Panc1 (cell line): Measurements from ENCODE around the gene MCM7.

Experiments used
- CTCF ChIP-seq: fragments of 450-650 bp; IDR thresholded peaks from 2 replicates; pipeline ENCODE4 v1.5.1; 2017; ENCODE audit warnings: mild to moderate bottlenecking
- POLR2AphosphoS5 ChIP-seq: IDR thresholded peaks from 2 replicates; pipeline ENCODE4 v1.6.1; 2012; ENCODE audit warnings: mild to moderate bottlenecking, low read depth, low read length, moderate library complexity
- SIN3A ChIP-seq: IDR thresholded peaks from 2 replicates; pipeline ENCODE4 v1.6.1; 2012; ENCODE audit warnings: low read depth, mild to moderate bottlenecking, low read length, moderate library complexity, borderline replicate concordance; ENCODE audit not compliant: insufficient read depth
- TCF7L2 ChIP-seq: IDR thresholded peaks from 2 replicates; pipeline ENCODE4 v1.6.1; 2011; ENCODE audit warnings: mild to moderate bottlenecking, low read depth, low read length, inconsistent platforms
- TF ChIP-seq, protein P1 (sequence below), 2 experiments: IDR thresholded peaks; 2 replicates each; pipeline ENCODE4 v1.6.1; 2011 to 2012; ENCODE audit warnings: low read depth in 2 of 2, control low read depth in 1 of 2, low read length in 1 of 2, mild to moderate bottlenecking in 1 of 2, moderate library complexity in 1 of 2; ENCODE audit not compliant: insufficient read depth in 1 of 2

- TF ChIP-seq CTCF (no peak), SIN3A (no peak), POLR2AphosphoS5 (no peak; the same call in 1 of the 2 replicates), TCF7L2 (no peak)
- TF ChIP-seq, protein P1, sequence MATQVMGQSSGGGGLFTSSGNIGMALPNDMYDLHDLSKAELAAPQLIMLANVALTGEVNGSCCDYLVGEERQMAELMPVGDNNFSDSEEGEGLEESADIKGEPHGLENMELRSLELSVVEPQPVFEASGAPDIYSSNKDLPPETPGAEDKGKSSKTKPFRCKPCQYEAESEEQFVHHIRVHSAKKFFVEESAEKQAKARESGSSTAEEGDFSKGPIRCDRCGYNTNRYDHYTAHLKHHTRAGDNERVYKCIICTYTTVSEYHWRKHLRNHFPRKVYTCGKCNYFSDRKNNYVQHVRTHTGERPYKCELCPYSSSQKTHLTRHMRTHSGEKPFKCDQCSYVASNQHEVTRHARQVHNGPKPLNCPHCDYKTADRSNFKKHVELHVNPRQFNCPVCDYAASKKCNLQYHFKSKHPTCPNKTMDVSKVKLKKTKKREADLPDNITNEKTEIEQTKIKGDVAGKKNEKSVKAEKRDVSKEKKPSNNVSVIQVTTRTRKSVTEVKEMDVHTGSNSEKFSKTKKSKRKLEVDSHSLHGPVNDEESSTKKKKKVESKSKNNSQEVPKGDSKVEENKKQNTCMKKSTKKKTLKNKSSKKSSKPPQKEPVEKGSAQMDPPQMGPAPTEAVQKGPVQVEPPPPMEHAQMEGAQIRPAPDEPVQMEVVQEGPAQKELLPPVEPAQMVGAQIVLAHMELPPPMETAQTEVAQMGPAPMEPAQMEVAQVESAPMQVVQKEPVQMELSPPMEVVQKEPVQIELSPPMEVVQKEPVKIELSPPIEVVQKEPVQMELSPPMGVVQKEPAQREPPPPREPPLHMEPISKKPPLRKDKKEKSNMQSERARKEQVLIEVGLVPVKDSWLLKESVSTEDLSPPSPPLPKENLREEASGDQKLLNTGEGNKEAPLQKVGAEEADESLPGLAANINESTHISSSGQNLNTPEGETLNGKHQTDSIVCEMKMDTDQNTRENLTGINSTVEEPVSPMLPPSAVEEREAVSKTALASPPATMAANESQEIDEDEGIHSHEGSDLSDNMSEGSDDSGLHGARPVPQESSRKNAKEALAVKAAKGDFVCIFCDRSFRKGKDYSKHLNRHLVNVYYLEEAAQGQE (IDR thresholded peaks at IDR 0.05; ENCODE audit: insufficient read depth in 1 of 2, low read depth in 2 of 2, low read length in 1 of 2), result no peak
Measured at GRCh38 chr7:100071018-100071723, 30.0 kb downstream of the MCM7 start.
